GM12878 (cell line): ENCODE results near the gene NAV1. TPM values are rescaled to one million over a fixed set of nuclear protein-coding genes. Genes with fewer than 3 reads are reported as not detected.

Experiments
- ATAC-seq: fragments of 200-7000 bp; cut with Tn5 transposase; 3 replicates; pipeline ENCODE4 v1.9.1; 2020; ENCODE audit warnings: mild to moderate bottlenecking, moderate library complexity
- BruUV-seq: library from RNA; stranded (reverse); fragments of 400-500 nt; replicated peaks from 2 replicates; lab custom pipeline; 2021; lab: Mats Ljungman, UMichigan
- CTCF ChIA-PET: fragments of 300-600 bp; sonication (Branson Sonifier 250); formaldehyde crosslinking; extraction: SDS; loops from one replicate; lab custom pipeline; 2021; ENCODE audit warnings: inconsistent platforms; lab: Yijun Ruan, JAX
- POLR2A ChIA-PET: fragments of 350-600 bp; formaldehyde crosslinking; extraction: SDS; loops from one replicate; lab custom pipeline; 2021; ENCODE audit warnings: inconsistent platforms; lab: Charles Lee
- RAD21 ChIA-PET: fragments of 300-600 bp; sonication (Branson Sonifier 250); formaldehyde crosslinking; loops from one replicate; lab custom pipeline; 2023; ENCODE audit warnings: antibody characterized with exemption; ENCODE audit not compliant: unreplicated experiment; lab: Charles Lee
- SMC1A ChIA-PET: fragments of 300-600 bp; sonication (Branson Sonifier 250); formaldehyde crosslinking; loops from one replicate; lab custom pipeline; 2023; ENCODE audit not compliant: unreplicated experiment, uncharacterized antibody; lab: Charles Lee
- DNase-seq: peaks from one replicate; pipeline ENCODE4 v3.0.0-alpha.2; 2011; ENCODE audit warnings: low read depth, low spot score
- FAIRE-seq: peaks from 3 replicates; lab custom pipeline; 2011; peaks lifted over from hg19 to GRCh38; lab: Jason Lieb, UNC
- H2AFZ ChIP-seq: 2 replicates; pipeline ENCODE4 v1.6.0; 2011; ENCODE audit warnings: low read depth, low read length, control low read depth; ENCODE audit not compliant: control insufficient read depth
- H3K27ac ChIP-seq: 2 replicates; pipeline ENCODE4 v1.5.1; 2011; ENCODE audit warnings: control low read depth; ENCODE audit not compliant: control insufficient read depth, insufficient read depth
- H3K27me3 ChIP-seq, 2 experiments: replicated peaks in 1 of 2; 2 replicates each; pipeline versions ENCODE4 v1.6.0 to v1.6.1; 2011; ENCODE audit warnings: low read length in 1 of 2; ENCODE audit not compliant: control insufficient read depth in 2 of 2, insufficient read depth in 2 of 2
- H3K36me3 ChIP-seq, 2 experiments: 2 replicates each; pipeline ENCODE4 v1.5.1; 2011; ENCODE audit warnings: low read length in 1 of 2; ENCODE audit not compliant: control insufficient read depth in 2 of 2, insufficient read depth in 2 of 2
- H3K4me1 ChIP-seq: 2 replicates; pipeline ENCODE4 v1.6.1; 2011; ENCODE audit warnings: mild to moderate bottlenecking, low read length, moderate library complexity, mixed read lengths; ENCODE audit not compliant: control insufficient read depth, insufficient read depth
- H3K4me2 ChIP-seq: 2 replicates; pipeline ENCODE4 v1.6.0; 2011; ENCODE audit warnings: control low read depth; ENCODE audit not compliant: control insufficient read depth, insufficient read depth
- H3K4me3 ChIP-seq: fragments of 200-600 bp; sonication (generic); 2 replicates; pipeline ENCODE4 v1.5.1; 2016
- H3K79me2 ChIP-seq: 2 replicates; pipeline ENCODE4 v1.6.0; 2011; ENCODE audit warnings: low read length; ENCODE audit not compliant: control insufficient read depth, insufficient read depth
- H3K9ac ChIP-seq: 2 replicates; pipeline ENCODE4 v1.8.0; 2011; ENCODE audit warnings: low read length, control low read depth, mixed read lengths; ENCODE audit not compliant: control insufficient read depth, insufficient read depth
- H3K9me3 ChIP-seq: replicated peaks from 3 replicates; pipeline ENCODE4 v1.5.1; 2011; ENCODE audit warnings: mild to moderate bottlenecking, low read length; ENCODE audit not compliant: control insufficient read depth, insufficient read depth
- H4K20me1 ChIP-seq: 2 replicates; pipeline ENCODE4 v1.6.0; 2011; ENCODE audit not compliant: control insufficient read depth, insufficient read depth
- BCLAF1 ChIP-seq: fragments of 450-650 bp; IDR thresholded peaks from 2 replicates; pipeline ENCODE4 v1.6.1; 2017; ENCODE audit warnings: antibody characterized with exemption, mild to moderate bottlenecking, moderate library complexity
- BMI1 ChIP-seq: fragments of 450-650 bp; IDR thresholded peaks from 2 replicates; pipeline ENCODE4 v1.6.1; 2016; ENCODE audit warnings: mild to moderate bottlenecking, moderate library complexity, borderline replicate concordance
- EGR1 ChIP-seq, 2 experiments: IDR thresholded peaks; 1 replicate in 1 of 2; 2 replicates in 1 of 2; pipeline ENCODE4 v1.6.1; 2011 to 2012; ENCODE audit warnings: low read depth in 2 of 2, low read length in 2 of 2, borderline replicate concordance in 1 of 2, mild to moderate bottlenecking in 1 of 2, moderate library complexity in 1 of 2
- EP300 ChIP-seq, 2 experiments: fragments of 150-350 bp in 1 of 2; IDR thresholded peaks; 2 replicates each; pipeline ENCODE4 v1.6.1; 2011 to 2012; ENCODE audit warnings: low read depth in 2 of 2, low read length in 2 of 2, borderline replicate concordance in 1 of 2, improper control_type of control experiment in 1 of 2, inconsistent platforms in 1 of 2; ENCODE audit not compliant: control insufficient read depth in 1 of 2
- FOXK2 ChIP-seq: fragments of 450-650 bp; IDR thresholded peaks from 2 replicates; pipeline ENCODE4 v1.6.1; 2017; ENCODE audit warnings: mild to moderate bottlenecking, moderate library complexity
- KDM1A ChIP-seq: fragments of 200-600 bp; sonication (generic); IDR thresholded peaks from 2 replicates; pipeline ENCODE4 v1.6.1; 2016; ENCODE audit warnings: borderline replicate concordance
- MYB ChIP-seq: fragments of 150-350 bp; IDR thresholded peaks from 2 replicates; pipeline ENCODE4 v1.6.1; 2014; ENCODE audit warnings: mild to moderate bottlenecking, low read depth, low read length, borderline replicate concordance
- RELA ChIP-seq: fragments of 450-650 bp; IDR thresholded peaks from 2 replicates; pipeline ENCODE4 v1.8.0; 2014; ENCODE audit warnings: borderline replicate concordance; ENCODE audit not compliant: partially characterized antibody
- REST ChIP-seq: IDR thresholded peaks from 2 replicates; pipeline ENCODE4 v1.6.1; 2012; ENCODE audit warnings: mild to moderate bottlenecking, low read depth, low read length
- SIN3A ChIP-seq: IDR thresholded peaks from 2 replicates; pipeline ENCODE4 v1.6.1; 2012; ENCODE audit warnings: low read depth, low read length, improper control_type of control experiment
- ZBTB33 ChIP-seq: fragments of 450-650 bp; IDR thresholded peaks from 2 replicates; pipeline ENCODE4 v1.6.1; 2017; ENCODE audit warnings: mild to moderate bottlenecking
- WGBS: methylation state at CpG from one replicate; pipeline ENCODE4 v1.1.6; 2016; ENCODE audit warnings: low lambda C conversion rate; ENCODE audit not compliant: insufficient replicate concordance, insufficient coverage; ENCODE audit errors: missing lambda C conversion rate; 5-methylcytosine and 5-hydroxymethylcytosine counted together
- in situ Hi-C: fragments of 300-500 bp; cut with MboI; formaldehyde crosslinking; loops from 9 replicates; pipeline ENCODE4 v1.14.3; 2018; ENCODE audit warnings: mixed read lengths
- intact Hi-C: fragments of 100-400 bp; cut with micrococcal nuclease; formaldehyde crosslinking; loops from one replicate; pipeline ENCODE4 v1.14.2; 2022; ENCODE audit not compliant: unreplicated experiment
- polyA plus RNA-seq, 11 experiments: library from polyadenylated mRNA; depleted of rRNA in 4 of 11; unstranded in 6 of 11; stranded (reverse) in 5 of 11; fragments of >200 nt; fragmentation: Nextera tagmentation in 4 of 11; fragmentation: Illumina TruSeq in 1 of 11; extraction: Ambion mirVana in 4 of 11; extraction: Trizol in 1 of 11; gene quantifications; 1 replicate in 1 of 11; 2 replicates in 10 of 11; pipeline versions ENCODE4 v1.2.1 to v1.2.3, GENCODE V29; 2011 to 2016; ENCODE audit warnings: inconsistent platforms in 2 of 11, missing spikeins in 2 of 11, low read depth in 1 of 11
- total RNA-seq, 4 experiments: library from RNA; depleted of rRNA in 3 of 4; stranded (reverse); fragments of >200 nt in 3 of 4; fragmentation: Illumina TruSeq in 1 of 4; extraction: Trizol in 1 of 4; gene quantifications; 2 replicates each; pipeline versions ENCODE4 v1.2.1 to v1.2.3, GENCODE V29; 2013 to 2021

Gene NAV1
- total and polyA plus RNA-seq, 10 of the 15 experiments (the other 5 are each of a cell fraction or from before 2014, with no cell fraction given), result 0.04 to 1.3 (median 0.36) TPM

DNA sequence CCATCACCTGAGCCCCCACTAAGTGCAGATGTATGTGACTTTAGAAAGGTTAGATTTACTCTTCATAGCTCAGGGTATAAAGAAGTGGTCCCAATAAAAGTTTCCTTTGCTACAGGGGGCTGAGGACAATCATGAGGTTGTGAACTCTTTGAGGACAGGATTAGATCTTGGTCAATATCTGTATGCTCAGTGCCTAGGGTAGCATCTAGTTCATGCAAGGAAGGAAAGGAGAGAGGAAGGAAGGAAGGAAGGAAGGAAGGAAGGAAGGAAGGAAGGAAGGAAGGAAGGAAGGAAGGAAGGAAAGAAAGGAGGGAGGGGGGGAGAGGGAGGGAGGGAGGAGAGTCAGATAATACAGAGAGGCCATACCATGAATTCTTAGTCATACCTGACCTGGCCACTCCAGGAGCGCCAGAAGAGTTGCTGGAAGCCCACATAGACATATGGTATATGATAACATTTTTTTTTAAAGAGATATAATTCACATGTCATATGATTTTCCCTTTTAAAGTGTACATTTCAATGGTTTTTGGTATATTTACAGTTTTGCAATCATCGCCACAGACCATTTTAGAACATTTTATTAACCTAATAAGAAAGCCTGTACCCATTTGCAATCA, 22.3 kb upstream of the NAV1 start:
- SMC1A ChIA-PET, result interaction anchor here (1.0 to 18.7 kb wide), 5 partner anchors 16 to 111 kb away, joined by 4 to 514 read pairs (median 4); no protein-coding TSS in a partner anchor
- Histone ChIP-seq H3K27me3 (no peaks in the 10 kb centered on the region), H4K20me1 (peaks cover 3% of the 10 kb centered on the region; the same call in 1 of the 2 replicates), H3K4me3 (no peak overlapping the region), H3K4me2 (no peak overlapping the region), H3K9me3 (no peaks in the 10 kb centered on the region), H2AFZ (no peak overlapping the region), H3K4me1 (peaks cover 13% of the 10 kb centered on the region), H3K9ac (no peak overlapping the region), H3K27ac (no peak overlapping the region), H3K79me2 (no peaks in the 10 kb centered on the region), H3K36me3 (no peaks in the 10 kb centered on the region)
- POLR2A ChIA-PET, result interaction anchor here (0.6 to 1.0 kb wide), 2 partner anchors 68 to 81 kb away, joined by 5 read pairs; no protein-coding TSS in a partner anchor
- FAIRE-seq, result no peak
- no TSS peak for BruUV-seq
- DNase-seq, result no peak
- CTCF ChIA-PET, result interaction anchor here (0.9 to 11.2 kb wide), 7 partner anchors 13 to 167 kb away, joined by 3 to 814 read pairs (median 10); no protein-coding TSS in a partner anchor
- ATAC-seq, result no peak
- WGBS, result 97% methylated on average over 2 of the region's 2 CpGs
- RAD21 ChIA-PET, result interaction anchor here (2.3 to 7.9 kb wide), 2 partner anchors 35 to 69 kb away, joined by 24 to 146 read pairs; no protein-coding TSS in a partner anchor
- in situ Hi-C loops (no loop called here), intact Hi-C loops (loop anchor here (10.0 kb wide), 1 partner anchor 262 kb away; no protein-coding TSS in a partner anchor)
- TF ChIP-seq BMI1, result no peak
- TF ChIP-seq KDM1A, result no peak
- TF ChIP-seq REST, result no peak
- no peak for TF ChIP-seq SIN3A
- TF ChIP-seq ZBTB33, result no peak
- no peak for TF ChIP-seq BCLAF1
- no peak for TF ChIP-seq FOXK2
- no peak for TF ChIP-seq EGR1 (IDR thresholded peaks at IDR 0.05; ENCODE audit: borderline replicate concordance in 1 of 2, low read depth in 2 of 2, low read length in 2 of 2)
- TF ChIP-seq MYB, result no peak
- no peak for TF ChIP-seq RELA
- TF ChIP-seq EP300 (IDR thresholded peaks at IDR 0.05; ENCODE audit: borderline replicate concordance in 1 of 2, control insufficient read depth in 1 of 2, low read depth in 2 of 2, low read length in 2 of 2), result no peak
